Activated CD8-positive, alpha-beta memory T cell treated with anti-CD3 and anti-CD28 coated beads for 4 hours (primary cell): Measurements from ENCODE around the gene SLC22A3.
"Not testable (repeated sequence)": the region's sequence is repeated elsewhere in the genome, so short reads cannot be mapped to it uniquely, and the experiment has no call there.

ENCODE experiments used
- DNase-seq, 2 donors: peaks; one replicate each; pipeline ENCODE4 v3.0.0-alpha.2; 2020; ENCODE audit warnings: low read depth in 2 of 2

SLC22A3 gene

DNA sequence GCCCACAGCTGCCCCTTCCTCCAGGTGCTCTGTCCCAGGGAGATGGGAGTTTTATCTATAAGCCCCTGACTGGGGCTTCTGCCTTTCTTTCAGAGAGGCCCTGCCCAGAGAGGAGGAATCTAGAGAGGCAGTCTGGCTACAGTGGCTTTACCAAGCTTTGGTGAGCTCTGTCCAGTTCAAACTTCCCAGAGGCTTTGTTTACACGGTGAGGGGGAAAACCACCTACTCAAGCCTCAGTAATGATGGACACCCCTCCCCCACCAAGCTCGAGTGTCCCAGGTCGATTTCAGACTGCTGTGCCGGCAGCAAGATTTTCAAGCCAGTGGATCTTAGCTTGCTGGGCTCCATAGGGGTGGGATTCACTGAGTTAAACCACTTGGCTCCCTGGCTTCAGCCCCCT lies 25.4 kb downstream of the SLC22A3 start:
- DNase-seq = not testable (repeated sequence)

DNA sequence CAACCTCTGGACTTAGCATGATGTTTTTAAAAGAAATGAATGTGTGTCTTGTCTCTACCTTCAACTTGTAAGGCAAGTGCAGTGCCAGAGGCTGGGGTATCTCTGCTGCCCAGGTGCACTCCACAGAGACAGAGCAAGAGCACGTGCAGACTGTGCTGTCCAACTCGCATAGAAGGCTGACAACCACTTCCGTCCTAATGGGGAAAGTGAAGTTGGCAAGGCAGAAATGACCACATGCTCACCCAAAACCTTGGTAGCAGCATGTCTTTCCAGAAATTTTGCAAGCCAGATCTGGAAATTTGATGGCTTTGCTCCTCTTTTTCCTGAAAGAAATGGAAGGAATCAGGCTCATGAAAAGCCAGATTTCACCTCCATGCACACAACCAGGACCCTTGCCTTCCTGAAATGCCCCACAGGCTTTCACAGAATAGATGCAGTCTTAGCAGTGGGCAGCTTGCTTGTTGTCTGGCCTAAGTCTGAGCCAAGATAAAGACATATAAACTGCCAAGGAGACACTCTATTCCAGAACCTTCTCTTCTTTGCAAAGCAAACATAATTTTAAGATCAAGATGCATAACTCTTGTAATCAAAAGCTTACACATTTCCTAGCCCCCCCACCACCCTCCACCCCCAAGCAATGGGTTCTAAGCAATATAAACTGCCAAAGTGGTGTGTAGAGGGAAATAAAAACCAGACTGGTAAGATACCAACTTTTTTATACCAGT lies 26.8 kb downstream of the SLC22A3 start:
- DNase-seq = no peak

DNA sequence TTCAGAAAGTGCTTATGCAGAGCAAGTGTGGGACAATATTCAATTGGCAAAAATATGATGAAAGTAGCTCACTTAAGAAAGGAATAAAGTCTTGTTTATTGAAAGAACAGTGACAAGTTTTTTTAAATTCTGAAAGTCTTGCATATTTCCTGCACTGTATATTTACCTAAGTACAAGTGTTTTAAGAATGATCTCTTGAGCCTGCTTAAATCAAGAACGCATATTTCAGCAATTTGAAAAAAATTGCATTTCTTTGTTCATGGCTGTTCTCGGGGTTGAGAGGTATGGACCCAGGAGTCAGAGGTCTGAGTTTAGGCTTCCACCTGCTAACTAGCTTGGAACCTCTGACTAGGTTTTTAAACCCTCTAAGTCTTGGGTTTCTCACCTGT lies 27.4 kb downstream of the SLC22A3 start:
- DNase-seq = no peak

DNA sequence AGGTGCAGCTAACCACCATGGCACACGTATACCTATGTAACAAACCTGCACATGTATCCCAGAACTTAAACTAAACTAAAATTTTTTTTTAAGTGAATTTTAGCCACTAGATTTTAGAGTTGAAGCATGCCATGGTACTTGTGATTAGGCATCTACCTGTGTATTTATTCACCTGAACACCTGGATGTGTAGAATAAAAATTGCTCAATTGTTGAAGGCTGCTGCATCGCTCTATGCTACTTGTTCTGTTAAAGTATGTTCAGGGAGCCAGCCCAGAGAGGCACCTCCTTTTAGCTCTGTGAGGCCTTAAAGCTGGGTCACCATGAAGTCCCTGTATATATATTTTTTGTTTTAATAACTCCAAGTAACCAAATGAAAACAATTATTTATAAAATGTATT lies 28.3 kb downstream of the SLC22A3 start:
- no peak for DNase-seq

DNA sequence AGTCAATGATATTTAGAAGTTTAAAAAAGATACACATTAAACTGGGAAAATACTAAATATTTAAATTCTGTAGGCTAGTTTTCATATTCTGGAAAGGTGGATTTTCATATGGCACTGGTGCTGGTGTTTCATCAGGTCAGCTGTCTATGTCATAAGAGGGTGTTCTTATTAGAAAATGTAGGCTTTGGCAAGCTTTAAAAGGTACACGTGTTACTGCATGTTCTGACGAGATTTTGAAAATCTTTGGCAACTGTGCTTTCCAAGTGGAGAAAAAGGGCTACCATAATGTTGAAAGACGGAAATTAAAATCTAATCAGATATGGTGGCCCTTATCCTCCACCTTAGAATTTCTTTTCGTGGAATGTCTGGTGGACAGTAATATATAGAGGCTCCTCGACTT lies 30.0 kb downstream of the SLC22A3 start:
- no peak for DNase-seq

DNA sequence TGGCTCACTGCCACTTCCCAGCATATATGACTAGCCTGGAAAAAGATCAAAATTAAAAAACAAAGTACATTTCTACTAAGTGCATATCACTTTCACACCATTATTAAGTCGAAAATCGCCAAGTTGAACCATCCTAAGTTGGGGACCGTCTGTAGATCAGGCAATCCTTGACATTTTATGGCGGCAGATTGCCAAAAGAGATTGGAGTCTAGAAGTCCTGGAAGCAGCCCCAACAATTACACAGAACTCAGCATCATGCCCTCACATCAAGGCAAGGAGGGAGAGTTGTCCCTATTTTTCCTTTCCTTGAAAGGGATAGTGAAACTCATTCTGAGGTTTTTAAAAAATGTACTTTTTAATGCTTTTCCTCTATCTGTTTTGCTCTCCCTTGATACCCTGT lies 30.7 kb downstream of the SLC22A3 start:
- DNase-seq = no peak

DNA sequence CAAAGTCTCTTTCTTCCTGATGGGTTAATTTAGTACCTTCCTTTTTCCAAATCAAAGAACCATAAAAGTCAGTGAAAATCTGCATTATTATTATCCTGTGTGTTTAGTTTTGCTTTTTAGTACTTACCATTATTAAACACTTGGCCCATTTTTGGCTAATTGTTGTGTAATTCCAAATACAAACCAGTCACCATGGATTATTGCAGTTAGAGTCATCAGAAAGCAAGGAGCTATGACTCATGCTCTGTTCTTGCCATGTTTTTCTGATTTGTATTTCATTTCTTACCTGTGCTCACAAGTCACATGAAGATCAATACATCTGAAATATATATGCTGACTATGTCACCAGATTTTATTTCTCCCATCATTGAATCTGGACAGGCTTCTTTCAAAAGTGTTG lies 31.3 kb downstream of the SLC22A3 start:
- no peak for DNase-seq

DNA sequence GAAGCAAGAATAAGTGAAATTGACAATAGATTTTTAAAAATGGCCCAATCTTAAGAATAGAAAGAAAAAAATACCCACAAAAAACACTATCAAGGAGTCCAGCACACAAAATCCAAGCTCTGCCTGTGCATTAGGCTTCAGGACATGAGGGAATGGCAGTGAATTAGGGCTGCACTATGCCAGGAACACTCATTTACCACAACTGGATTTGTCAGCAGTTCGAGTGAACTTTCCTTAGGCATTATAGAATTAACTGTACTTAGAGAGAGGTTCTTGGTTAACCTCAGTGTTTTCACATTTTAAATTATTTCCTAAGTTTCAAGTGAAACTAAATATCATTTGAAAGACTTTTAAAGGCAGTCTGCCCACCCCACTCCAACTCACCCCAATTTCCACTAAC lies 34.8 kb downstream of the SLC22A3 start:
- DNase-seq = no peak

DNA sequence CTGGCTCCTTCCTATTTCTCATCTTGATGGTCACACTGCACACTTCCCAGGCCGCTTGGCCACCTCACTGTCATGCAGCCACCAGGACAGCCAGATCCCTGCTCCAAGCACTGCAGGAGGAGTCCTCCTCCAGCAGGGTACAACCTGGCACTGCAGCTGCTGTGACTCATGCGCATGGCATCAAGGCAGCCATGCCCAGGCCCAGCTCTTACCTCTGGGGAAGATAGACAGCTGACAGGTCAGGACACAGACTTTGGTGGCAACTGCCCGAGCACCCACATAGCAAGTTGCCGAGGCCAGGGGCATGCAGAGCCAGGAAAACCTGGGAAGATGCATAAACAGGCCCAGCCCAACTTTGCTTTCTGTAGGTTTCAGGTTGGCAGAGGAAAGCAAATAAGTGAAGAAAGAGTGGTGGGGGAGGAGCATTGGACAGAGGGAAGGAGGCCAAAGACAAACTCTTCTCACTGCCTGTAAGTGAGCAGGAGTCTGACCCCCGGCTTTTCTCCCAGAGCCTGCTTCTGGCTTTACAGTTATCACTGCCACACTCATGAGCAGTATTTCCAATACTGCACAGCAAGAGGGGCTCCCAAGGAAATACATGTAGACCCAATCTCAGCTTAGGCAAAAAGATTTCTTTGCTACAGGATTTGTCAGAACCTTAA lies 38.8 kb downstream of the SLC22A3 start:
- DNase-seq = no peak

DNA sequence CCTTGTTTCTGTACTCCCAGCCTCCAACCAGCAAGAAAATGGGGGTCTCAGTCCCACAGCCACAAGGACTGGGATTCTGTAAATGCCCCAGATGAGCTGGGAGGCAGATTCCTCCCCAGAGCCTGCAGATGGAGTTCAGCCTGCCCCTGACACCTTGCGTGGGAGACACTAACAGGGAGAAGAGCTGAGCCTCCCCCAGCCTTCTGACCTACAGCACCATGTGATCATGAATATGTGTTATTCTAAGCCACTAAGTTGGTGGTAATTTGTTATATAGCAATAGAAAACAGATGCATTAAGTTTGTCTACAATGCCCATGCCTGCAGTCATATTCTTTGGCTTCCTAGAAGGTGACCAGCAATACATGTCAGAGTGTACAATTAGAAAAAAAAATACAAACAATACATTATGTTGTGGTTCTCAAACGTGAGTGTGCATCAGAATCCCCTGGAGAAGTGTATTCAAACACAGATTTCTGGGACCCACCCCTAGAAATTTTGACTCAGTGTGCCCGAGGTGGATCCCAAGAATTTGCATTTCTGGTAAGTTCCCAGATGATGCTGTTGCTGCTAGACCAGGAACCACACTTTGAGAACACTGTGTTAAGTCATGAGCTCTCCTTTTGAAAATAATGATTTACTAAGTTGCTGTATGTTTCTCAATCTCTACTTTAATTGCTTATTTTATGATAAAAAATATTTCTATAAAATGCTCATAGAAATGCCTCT lies 39.9 kb downstream of the SLC22A3 start:
- no peak for DNase-seq

DNA sequence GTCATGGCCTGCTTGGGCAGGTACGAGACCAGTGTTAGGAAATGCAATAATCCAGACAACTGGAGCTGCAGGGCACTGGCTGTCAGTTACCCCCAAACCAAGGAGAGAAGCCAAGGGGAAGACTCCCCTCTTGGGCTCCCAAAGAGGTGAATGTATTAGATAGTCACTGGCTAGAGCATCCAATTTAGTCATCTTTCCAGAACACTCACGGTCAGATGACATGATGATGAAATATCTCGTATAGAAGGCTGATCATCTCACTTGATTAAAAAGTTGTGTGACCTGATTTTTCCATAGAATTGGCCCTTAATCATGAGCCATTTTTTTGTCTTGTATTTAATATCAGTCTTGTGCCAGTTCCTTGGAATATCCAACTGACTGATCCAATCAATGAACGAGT lies 40.7 kb downstream of the SLC22A3 start:
- no peak for DNase-seq

DNA sequence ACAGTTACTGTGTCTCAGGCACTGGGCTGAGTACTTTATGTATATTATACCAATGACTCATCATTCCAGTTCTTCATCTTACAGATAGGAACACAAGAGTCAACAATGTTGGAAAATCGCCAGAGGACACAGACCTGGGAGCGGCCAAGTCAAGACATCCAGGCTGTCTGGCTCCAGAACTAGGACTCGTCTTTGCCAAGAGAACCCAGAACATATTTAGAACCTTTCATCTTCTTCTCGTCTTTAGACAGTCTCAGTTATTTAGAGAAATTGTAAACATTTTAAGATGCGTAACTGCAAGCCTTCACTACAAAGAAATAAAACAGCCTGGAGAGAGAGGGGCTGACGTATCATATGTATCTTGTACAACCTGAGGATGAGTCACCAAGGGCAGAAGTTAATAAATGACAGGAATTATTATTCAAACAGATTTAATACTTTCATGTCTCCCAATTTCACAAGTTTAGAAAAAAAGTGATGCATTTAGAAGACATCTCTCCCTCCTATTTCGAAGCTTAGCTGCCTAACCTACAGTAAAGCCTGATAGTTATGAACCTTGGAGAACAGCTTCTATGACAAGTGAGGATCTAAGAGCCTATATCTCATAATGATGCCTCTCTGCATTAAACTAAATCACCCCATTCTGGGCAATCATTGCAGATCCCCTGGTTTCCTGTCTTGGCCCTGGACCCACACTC lies 43.4 kb downstream of the SLC22A3 start:
- no peak for DNase-seq

DNA sequence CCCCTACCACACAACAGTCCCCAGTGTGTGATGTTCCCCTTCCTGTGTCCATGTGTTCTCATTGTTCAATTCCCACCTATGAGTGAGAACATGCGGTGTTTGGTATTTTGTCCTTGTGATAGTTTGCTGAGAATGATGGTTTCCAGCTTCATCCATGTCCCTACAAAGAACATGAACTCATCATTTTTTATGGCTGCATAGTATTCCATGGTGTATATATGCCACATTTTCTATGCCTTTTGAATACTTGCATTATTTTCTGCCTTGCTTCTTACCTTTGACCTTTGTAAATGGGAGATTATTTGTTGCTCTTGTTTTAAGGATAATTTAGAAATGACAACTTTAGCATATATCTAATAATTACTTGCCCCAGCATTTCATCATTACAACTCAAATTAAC lies 45.3 kb downstream of the SLC22A3 start:
- not testable (repeated sequence) for DNase-seq

DNA sequence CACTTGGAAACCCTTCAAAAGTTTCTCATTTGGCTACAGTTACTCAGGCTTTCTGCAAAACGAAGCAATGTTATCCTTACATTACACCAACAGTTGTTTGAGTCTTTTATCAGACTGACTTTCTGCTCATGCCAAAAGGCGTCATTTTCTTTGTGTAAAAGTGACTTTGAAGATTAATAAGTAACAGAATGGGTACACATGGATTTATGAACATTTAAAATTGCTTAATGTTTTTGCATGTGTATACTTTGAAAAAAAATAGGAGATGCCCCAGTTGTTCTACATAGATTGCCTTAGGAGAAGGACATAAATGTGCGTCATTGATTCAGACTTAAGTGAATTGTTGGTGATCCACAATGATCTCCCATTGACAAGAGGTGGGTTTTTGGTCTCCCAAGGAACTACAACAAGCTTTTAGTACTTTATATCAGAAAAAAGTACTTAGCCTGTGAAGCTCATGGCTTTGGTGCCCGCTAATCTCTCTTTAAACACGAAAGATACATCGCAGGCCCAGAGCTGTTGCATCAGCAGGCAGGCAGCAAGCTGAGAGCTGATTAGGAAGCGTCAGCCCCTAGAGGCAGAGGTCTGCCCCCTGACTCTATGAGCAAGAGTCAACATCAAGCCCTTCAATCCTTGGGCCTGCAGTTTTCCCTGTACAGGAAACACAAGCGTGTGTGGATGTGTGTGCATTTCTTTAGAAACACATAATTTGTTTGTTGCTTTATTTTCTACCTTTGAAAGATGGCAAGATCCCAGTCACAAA lies 45.9 kb downstream of the SLC22A3 start:
- no peak for DNase-seq

DNA sequence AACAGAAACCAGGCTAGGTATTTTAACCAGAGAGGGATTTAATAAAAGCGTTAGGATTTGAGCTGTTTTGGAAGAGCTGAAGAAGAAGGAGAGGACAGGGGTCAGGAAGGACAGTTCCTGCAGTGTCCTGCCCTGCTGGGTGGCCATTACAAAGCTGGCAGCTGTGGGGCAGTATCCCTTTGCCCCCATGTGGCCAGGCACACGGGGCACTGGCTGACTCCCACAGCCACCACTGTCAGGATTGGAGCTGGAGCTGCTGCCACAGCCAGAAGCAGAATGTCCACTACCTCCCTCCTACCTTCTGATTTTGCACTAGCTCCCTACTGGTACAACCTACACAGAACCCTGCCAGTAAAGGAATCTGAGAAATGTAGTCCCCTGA lies 46.5 kb downstream of the SLC22A3 start:
- no peak for DNase-seq

DNA sequence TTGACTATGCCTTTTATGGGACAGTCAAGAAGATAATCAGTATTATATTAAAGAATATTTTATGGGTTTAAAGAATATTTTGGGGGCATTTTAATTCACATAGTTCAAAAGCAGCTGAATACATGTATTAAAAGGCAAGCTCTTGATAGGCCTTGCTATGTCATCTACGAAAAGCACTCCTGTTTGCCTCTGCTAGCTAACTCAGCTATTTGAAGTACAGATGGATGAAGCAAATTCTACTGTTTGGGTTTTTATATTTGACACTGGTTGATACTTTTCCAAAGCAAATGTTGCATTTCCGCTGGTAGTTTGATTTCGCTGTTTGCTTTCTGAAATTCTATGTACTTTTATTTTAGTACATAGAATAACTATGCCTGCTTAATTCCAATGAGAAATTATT lies 47.0 kb downstream of the SLC22A3 start:
- DNase-seq = no peak

DNA sequence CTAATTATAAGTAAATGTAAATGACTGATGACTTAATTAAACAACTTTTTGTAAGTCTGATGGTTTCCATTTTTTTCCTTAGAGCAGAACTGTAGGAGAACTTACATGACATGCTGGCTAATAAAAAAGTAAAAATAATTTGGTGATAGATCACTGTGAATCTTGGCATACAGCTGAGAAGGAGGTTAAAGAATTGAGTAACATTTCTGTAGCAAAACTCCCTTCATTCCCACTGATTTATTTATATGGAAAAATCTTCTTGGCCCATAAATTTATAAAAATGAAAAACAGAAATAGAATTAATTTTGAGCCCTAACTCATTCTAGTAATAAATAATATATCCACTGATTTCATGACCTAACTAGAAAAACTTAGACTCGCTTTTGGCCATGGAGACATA lies 48.1 kb downstream of the SLC22A3 start:
- no peak for DNase-seq

DNA sequence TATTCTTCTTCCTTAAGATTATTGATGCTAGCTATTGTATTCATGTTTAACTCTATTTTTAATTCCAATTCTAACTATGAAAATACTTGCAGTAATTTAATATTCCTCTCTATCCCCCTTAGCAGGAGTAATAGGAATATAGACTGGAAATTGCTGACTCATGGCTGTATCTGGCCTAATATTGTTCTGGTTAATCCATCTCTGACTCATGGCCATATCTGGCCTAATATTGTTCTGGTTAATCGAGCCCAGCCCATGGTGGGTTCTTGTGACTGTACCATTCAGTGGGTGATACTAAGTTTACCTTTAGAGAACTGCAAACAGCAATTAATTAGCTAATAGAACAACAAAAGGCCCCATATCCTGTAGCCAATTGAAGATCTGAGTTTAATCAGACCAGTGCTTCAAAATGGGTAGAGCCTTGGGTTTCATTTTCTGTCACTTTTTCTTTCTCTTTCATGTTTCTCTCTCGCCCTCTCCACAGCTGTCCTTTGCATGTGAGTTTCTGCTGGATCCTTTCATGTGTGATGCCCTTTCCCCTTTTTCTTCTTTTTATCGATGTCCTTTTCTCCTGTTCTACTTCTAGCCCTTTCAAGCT lies 50.6 kb downstream of the SLC22A3 start:
- DNase-seq = no peak

DNA sequence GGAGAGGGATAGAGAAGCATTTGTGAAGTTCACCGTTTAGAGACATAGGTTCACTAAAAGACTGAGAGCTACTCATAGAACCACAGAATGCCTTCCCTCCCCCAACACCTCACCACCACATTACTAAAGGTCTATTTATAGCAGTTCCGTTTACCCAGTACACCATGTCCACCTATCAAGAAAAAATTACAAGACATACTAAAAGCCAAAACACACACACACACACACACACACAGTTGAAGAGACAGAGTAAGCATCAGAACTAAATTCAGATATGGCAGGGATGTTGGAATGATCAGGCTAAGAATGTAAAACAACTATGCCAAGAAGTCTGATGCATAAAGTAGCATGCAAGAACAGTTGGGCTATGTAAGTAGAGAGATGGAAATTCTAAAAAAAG lies 52.3 kb downstream of the SLC22A3 start:
- DNase-seq = no peak

DNA sequence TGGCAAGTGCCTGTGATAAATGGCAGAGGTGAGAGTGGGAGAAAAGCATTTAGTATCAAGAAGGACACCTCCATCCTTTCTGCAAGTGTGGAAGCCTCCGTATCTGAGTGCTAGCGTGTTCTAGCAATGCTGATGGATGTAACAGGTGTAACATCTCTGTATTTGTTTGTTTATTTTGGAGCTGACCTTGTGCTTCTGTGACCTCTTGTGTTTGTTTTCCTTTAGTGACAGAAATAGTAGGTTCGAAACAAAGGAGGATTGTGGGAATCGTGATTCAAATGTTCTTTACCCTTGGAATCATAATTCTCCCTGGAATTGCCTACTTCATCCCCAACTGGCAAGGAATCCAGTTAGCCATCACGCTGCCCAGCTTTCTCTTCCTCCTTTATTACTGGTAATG lies 60.4 kb downstream of the SLC22A3 start:
- DNase-seq = no peak

DNA sequence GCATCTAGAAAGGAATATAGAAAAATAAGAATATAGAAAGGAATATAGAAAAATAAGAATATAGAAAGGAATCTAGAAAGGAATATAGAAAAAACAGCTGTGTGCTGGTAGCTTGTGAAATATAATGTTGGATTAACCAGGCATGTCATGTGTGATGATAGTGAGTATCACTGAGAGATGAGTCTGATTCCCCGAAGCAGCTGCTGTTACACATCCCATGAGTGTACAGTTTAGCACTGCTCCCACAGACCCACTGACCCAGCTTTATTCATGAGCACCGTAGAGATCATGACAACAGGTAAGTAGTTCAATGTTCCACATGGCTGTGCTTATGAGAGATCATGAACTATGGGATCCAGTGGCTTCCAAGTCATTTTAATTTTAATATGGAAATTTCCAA lies 64.8 kb downstream of the SLC22A3 start:
- no peak for DNase-seq
